T-cell (primary cell): ENCODE results near the gene PET100. TPM values are rescaled to one million over a fixed set of nuclear protein-coding genes. Genes with fewer than 3 reads are reported as not detected.

Experiments used
- ATAC-seq, 4 experiments: fragments of 200-7000 bp in 3 of 4; fragments of 150-1000 bp in 1 of 4; cut with Tn5 transposase; replicated peaks in 1 of 4; 1 replicate in 3 of 4; 2 replicates in 1 of 4; pipeline ENCODE4 v1.10.0; 2021; ENCODE audit warnings: moderate library complexity in 3 of 4, mild to moderate bottlenecking in 2 of 4, moderate number of reproducible peaks in 1 of 4
- CTCF ChIA-PET, 2 donors: fragments of 300-600 bp; sonication (Branson Sonifier 250); formaldehyde crosslinking; loops; one replicate each; lab custom pipeline; 2022; ENCODE audit warnings: antibody characterized with exemption in 2 of 2; lab: Charles Lee
- POLR2A ChIA-PET, 2 donors: fragments of 300-600 bp; sonication (Branson Sonifier 250); formaldehyde crosslinking; loops; one replicate each; lab custom pipeline; 2022; ENCODE audit warnings: antibody characterized with exemption in 2 of 2; lab: Charles Lee
- DNase-seq, 35 experiments: peaks; one replicate each; pipeline versions ENCODE4 v3.0.0 to v3.0.0-alpha.2; 2013 to 2023
- H3K27ac ChIP-seq: one replicate; pipeline ENCODE4 v1.5.1; 2013; ENCODE audit warnings: low read length
- H3K27me3 ChIP-seq, 2 experiments: replicated peaks in 1 of 2; 1 replicate in 1 of 2; 2 replicates in 1 of 2; pipeline versions ENCODE4 v1.6.1 to v1.7.0; 2013; ENCODE audit warnings: low read length in 1 of 2, mixed read lengths in 1 of 2; ENCODE audit not compliant: control insufficient read depth in 2 of 2, insufficient read depth in 2 of 2; ENCODE audit errors: extremely low read depth in 1 of 2
- H3K36me3 ChIP-seq, 2 donors: 1 replicate in 1 of 2; 2 replicates in 1 of 2; pipeline versions ENCODE4 v1.6.1 to v1.7.0; 2013; ENCODE audit warnings: low read length in 1 of 2; ENCODE audit not compliant: control insufficient read depth in 2 of 2, insufficient read depth in 1 of 2; ENCODE audit errors: extremely low read depth in 1 of 2
- H3K4me1 ChIP-seq, 2 experiments: 1 replicate in 1 of 2; 2 replicates in 1 of 2; pipeline versions ENCODE4 v1.6.1 to v1.7.0; 2013; ENCODE audit warnings: low read length in 2 of 2, mixed read lengths in 1 of 2; ENCODE audit not compliant: insufficient read depth in 2 of 2, control insufficient read depth in 1 of 2; ENCODE audit errors: extremely low read depth in 1 of 2
- H3K4me3 ChIP-seq, 2 donors: 1 replicate in 1 of 2; 2 replicates in 1 of 2; pipeline versions ENCODE4 v1.5.1 to v1.7.0; 2013; ENCODE audit warnings: mild to moderate bottlenecking in 2 of 2, low read length in 1 of 2, moderate library complexity in 1 of 2; ENCODE audit not compliant: control insufficient read depth in 1 of 2; ENCODE audit errors: extremely low read depth in 1 of 2
- H3K9me3 ChIP-seq: 2 replicates; pipeline ENCODE4 v1.7.0; 2013
- H3K27ac Mint-ChIP-seq, 2 donors: one replicate each; pipeline ENCODE4 v1.8.0; 2020 to 2021; ENCODE audit warnings: mild to moderate bottlenecking in 2 of 2, mixed read lengths in 2 of 2
- H3K27me3 Mint-ChIP-seq, 2 donors: one replicate each; pipeline ENCODE4 v1.8.0; 2021 to 2022; ENCODE audit warnings: mixed read lengths in 2 of 2
- H3K36me3 Mint-ChIP-seq: one replicate; pipeline ENCODE4 v1.8.0; 2021; ENCODE audit warnings: mixed read lengths
- H3K4me1 Mint-ChIP-seq, 3 donors: one replicate each; pipeline ENCODE4 v1.8.0; 2020 to 2022; ENCODE audit warnings: mixed read lengths in 3 of 3, mild to moderate bottlenecking in 1 of 3
- H3K4me3 Mint-ChIP-seq, 3 donors: one replicate each; pipeline ENCODE4 v1.8.0; 2020 to 2022; ENCODE audit warnings: mild to moderate bottlenecking in 3 of 3, mixed read lengths in 3 of 3, moderate library complexity in 3 of 3
- H3K9me3 Mint-ChIP-seq, 3 donors: one replicate each; pipeline ENCODE4 v1.8.0; 2020 to 2022; ENCODE audit warnings: mixed read lengths in 3 of 3
- WGBS: methylation state at CpG from one replicate; pipeline ENCODE4 v1.1.5; 2013; ENCODE audit warnings: missing lambda C conversion rate; ENCODE audit not compliant: insufficient coverage; 5-methylcytosine and 5-hydroxymethylcytosine counted together
- total RNA-seq, 35 experiments: library from RNA in 6 of 35; stranded (reverse) in 6 of 35; fragments of 120-200 nt in 1 of 35; gene quantifications; one replicate each; pipeline versions ENCODE4 v1.2.1 to v1.2.4 and lab custom pipeline; 2013 to 2026

The PET100 gene
- total RNA-seq, 5 donors from 2014 or later (not counting 1 experiment from before 2014, with no cell fraction given) = 105 to 139 (median 110) TPM

DNA sequence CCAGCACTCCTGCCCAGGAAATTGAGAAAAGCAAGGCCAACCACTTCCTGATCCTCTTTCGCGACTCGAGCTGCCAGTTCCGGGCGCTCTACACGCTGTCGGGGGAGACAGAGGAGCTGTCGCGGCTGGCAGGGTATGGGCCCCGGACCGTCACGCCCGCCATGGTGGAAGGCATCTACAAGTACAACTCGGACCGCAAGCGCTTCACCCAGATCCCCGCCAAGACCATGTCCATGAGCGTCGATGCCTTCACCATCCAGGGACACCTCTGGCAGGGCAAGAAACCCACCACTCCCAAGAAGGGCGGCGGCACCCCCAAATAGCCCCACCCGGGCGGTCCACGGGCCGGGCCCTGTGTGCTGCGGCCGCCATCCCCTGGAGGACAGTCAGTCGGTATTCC lies 11.9 kb upstream of the PET100 start:
- Mint-ChIP-seq H3K4me1 (peaks cover 0 to 8% (median 0%) of the 10 kb centered on the region in 3 donors), H3K9me3 (peaks cover 0 to 5% (median 0%) of the 10 kb centered on the region in 3 donors), H3K36me3 (peaks cover 36% of the 10 kb centered on the region), H3K27ac (no peak overlapping the region), H3K4me3 (no peak overlapping the region), H3K27me3 (no peaks in the 10 kb centered on the region)
- DNase-seq = no peak
- 94% methylated on average over 19 of the region's 28 CpGs for WGBS
- ChIA-PET POLR2A (no interaction called here), CTCF (interaction anchor here in 1 of 2 donors (0.5 kb wide), 1 partner anchor 36 kb away, joined by 3 read pairs; no protein-coding TSS in a partner anchor)
- H3K36me3 ChIP-seq = peaks cover 8 to 39% of the 10 kb centered on the region in 2 donors
- H3K4me3 ChIP-seq = no peak overlapping the region
- no peaks in the 10 kb centered on the region for H3K4me1 ChIP-seq
- H3K27me3 ChIP-seq = no peaks in the 10 kb centered on the region
- no peak for ATAC-seq
- no peaks in the 10 kb centered on the region for H3K9me3 ChIP-seq
- H3K27ac ChIP-seq = no peak overlapping the region

DNA sequence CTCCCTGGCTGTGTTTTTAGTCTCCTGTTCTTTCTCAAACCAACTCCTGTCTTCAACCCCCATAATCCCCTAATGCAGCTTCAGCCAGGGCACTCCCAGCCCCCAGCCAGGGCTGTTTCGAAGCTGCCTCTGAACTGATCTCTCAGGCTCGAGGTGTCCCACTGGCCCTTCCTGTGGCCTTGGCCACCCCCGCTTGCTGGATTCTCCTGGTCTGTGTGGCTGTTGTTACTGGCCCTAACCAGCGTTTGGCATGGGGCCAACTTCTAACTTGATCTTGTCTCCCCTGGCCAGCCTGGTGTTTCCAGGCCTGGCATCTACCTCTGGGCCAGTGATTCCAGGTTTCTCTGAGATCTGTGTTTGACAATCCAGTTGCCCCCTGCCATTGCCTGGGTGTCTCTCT lies 11.2 kb upstream of the PET100 start:
- CTCF ChIA-PET = interaction anchor here in 1 of 2 donors (0.5 kb wide), 1 partner anchor 129 kb away, joined by 3 read pairs; no protein-coding TSS in a partner anchor
- Histone ChIP-seq H3K4me1 (no peaks in the 10 kb centered on the region), H3K27me3 (no peaks in the 10 kb centered on the region), H3K4me3 (no peak overlapping the region), H3K27ac (no peak overlapping the region), H3K9me3 (no peaks in the 10 kb centered on the region), H3K36me3 (peaks cover 8 to 45% of the 10 kb centered on the region in 2 donors)
- H3K27ac Mint-ChIP-seq = no peak overlapping the region
- WGBS = 77% methylated on average over 4 of the region's 4 CpGs
- no peak for ATAC-seq
- H3K9me3 Mint-ChIP-seq = peaks cover 0 to 5% (median 0%) of the 10 kb centered on the region in 3 donors
- no peaks in the 10 kb centered on the region for H3K27me3 Mint-ChIP-seq
- POLR2A ChIA-PET = no interaction called here
- no peak overlapping the region for H3K4me3 Mint-ChIP-seq
- DNase-seq = no peak
- H3K36me3 Mint-ChIP-seq = peaks cover 42% of the 10 kb centered on the region
- H3K4me1 Mint-ChIP-seq = peaks cover 0 to 8% (median 0%) of the 10 kb centered on the region in 3 donors

DNA sequence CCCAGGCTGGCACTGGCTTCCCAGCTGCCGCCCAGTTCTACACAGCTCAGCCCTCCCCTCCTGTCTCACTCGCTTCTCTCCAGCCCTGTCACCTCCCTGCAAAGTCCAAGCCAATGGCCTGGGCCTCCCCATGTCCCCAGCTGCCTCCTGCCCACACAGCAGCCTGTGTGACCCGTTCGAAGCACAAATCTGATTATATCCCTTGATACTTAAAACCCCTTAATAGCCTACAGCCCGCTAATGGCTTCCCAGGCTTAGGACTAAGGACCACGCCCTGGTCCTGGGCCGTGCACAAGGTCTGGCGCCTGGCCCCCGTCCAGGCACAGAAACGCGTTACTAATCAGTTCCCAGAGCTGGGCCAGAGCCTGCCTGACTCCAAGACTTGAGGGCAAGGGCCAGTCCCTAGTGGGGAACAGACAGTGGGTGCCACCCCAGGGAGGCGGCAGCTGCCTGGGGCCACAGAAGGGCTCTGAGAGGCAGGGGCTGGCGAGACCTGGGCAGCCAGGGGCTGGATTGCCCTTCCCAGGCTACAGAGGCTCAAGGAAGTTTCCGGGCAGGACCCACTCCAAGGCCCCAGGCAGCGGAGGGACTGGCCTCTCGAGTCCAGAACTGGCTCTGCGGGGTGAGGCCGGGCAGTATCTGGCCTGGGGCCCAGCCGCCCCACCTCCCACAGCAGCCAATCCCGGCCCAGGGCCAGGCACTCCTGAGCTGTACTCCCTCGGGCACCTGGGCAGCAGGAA lies 10.7 kb upstream of the PET100 start:
- CTCF ChIA-PET = no interaction called here
- H3K27me3 Mint-ChIP-seq = no peaks in the 10 kb centered on the region
- peaks cover 0 to 5% (median 0%) of the 10 kb centered on the region in 3 donors for H3K9me3 Mint-ChIP-seq
- H3K4me1 ChIP-seq = no peaks in the 10 kb centered on the region
- H3K36me3 Mint-ChIP-seq = peaks cover 42% of the 10 kb centered on the region
- no peak overlapping the region for H3K27ac ChIP-seq
- no peaks in the 10 kb centered on the region for H3K9me3 ChIP-seq
- POLR2A ChIA-PET = no interaction called here
- H3K36me3 ChIP-seq = peaks cover 12 to 50% of the 10 kb centered on the region in 2 donors
- ATAC-seq (no peak), DNase-seq (no peak)
- no peak overlapping the region for H3K4me3 ChIP-seq
- H3K27ac Mint-ChIP-seq = no peak overlapping the region
- no peaks in the 10 kb centered on the region for H3K27me3 ChIP-seq
- peaks cover 0 to 8% (median 0%) of the 10 kb centered on the region in 3 donors for H3K4me1 Mint-ChIP-seq
- H3K4me3 Mint-ChIP-seq = peak overlapping the region in 1 of 3 donors; percentile 16
- WGBS = 94% methylated on average over 16 of the region's 21 CpGs

DNA sequence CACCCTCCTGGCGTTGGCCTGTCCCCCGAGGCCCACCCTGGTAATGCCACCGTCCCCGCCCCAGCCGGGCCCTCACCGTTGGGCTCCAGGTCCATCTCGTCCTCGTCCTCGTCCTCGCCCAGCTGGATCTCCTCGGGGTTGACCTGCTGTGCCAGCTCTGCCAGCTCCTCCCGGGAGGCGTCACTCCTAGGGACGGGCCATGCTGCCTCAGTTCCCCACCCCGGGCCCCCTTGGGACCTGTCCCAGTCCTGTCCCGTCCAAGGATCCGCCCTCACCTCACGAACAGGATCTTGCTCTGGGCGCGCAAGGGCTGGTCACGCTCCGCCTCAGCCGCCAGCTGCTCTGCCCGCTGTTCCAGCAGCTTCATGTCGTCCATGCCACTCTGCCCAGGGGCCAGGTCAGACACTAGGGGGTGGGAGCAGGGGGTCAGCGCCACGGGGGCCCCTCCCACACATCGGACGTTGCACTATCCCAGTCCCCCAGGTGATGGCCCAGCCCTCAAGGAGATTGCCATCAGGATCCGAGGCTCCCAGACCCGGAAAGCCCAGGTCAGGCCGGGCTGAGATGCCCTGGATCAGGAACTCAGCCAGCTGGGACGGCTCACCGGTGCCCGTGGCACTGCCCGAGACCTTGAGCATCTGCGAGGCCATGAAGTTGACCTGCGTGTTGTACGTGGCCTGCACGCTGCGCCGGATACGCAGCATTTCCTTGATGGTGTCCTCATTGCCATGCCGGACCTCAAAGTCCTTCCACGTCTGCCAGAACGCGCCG lies 9.7 kb upstream of the PET100 start:
- Mint-ChIP-seq H3K36me3 (peaks cover 42% of the 10 kb centered on the region), H3K4me3 (no peak overlapping the region), H3K27ac (no peak overlapping the region), H3K27me3 (no peaks in the 10 kb centered on the region), H3K9me3 (peaks cover 0 to 5% (median 0%) of the 10 kb centered on the region in 3 donors), H3K4me1 (peaks cover 0 to 8% (median 0%) of the 10 kb centered on the region in 3 donors)
- Histone ChIP-seq H3K27ac (no peak overlapping the region), H3K27me3 (no peaks in the 10 kb centered on the region), H3K9me3 (no peaks in the 10 kb centered on the region), H3K4me1 (no peaks in the 10 kb centered on the region), H3K36me3 (peaks cover 14 to 59% of the 10 kb centered on the region in 2 donors), H3K4me3 (no peak overlapping the region)
- POLR2A ChIA-PET = no interaction called here
- peak in 1 of 4 experiments; percentile 19 for ATAC-seq
- CTCF ChIA-PET = interaction anchor here in 1 of 2 donors (0.6 kb wide), 1 partner anchor 257 kb away, joined by 3 read pairs; no protein-coding TSS in a partner anchor
- no peak for DNase-seq
- 97% methylated on average over 43 of the region's 48 CpGs for WGBS

DNA sequence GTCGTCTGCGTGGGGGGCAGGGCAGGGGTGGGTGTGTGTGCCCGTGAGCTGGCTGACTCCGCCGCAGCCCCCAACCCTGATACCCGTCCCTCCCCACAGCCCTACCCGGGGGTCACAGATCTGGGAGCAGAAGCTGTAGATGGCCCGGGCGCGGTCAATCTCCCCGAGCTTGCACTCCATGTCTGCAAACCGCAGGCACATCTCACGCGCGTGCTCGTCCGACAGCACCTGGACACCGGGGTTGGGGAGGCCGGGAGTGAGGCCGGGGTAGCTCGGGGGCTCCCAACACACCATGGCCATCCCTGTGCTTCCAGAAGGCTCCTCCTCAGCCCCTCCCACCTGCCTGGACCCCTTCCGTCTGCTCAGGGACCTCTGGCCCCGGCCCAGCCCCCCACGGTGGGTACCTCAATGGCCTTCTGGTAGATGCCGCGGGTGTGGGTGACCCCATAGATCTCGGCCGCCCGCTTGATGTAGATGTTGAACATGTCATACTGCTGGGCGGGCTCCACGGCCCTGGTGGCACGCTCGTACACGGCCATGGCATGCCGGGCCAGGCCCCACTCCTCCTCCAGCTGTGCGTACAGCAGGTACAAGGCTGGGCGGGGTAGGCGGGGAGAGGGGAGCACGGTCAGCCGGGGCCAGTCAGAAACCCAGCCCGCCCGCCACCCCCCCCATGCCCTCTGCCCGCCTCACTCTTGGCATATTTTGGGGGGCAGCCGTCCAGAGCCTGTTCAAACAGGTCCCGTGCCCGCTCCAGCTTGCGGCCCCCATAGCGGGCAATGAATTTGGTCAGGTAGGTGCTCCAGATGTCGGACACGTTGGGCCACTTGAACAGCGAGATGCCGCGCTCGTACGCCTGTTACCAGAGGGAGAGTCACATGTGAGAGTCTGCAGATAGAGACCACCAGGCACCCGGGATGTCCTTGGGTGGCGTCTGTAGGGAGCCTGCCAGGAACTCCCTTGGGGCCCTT lies 8.9 kb upstream of the PET100 start:
- H3K27ac ChIP-seq = no peak overlapping the region
- H3K27me3 Mint-ChIP-seq = no peaks in the 10 kb centered on the region
- ChIA-PET CTCF (no interaction called here), POLR2A (interaction anchor here in 1 of 2 donors (0.6 kb wide), 1 partner anchor 15 kb away, joined by 7 read pairs; no protein-coding TSS in a partner anchor)
- peaks cover 42% of the 10 kb centered on the region for H3K36me3 Mint-ChIP-seq
- 95% methylated on average over 39 of the region's 57 CpGs for WGBS
- H3K36me3 ChIP-seq = peaks cover 16 to 66% of the 10 kb centered on the region in 2 donors
- ATAC-seq (no peak), DNase-seq (no peak)
- no peak overlapping the region for H3K27ac Mint-ChIP-seq
- H3K9me3 ChIP-seq = no peaks in the 10 kb centered on the region
- no peak overlapping the region for H3K4me3 Mint-ChIP-seq
- peaks cover 0 to 5% (median 0%) of the 10 kb centered on the region in 3 donors for H3K9me3 Mint-ChIP-seq
- no peak overlapping the region for H3K4me3 ChIP-seq
- H3K27me3 ChIP-seq = no peaks in the 10 kb centered on the region
- peaks cover 0 to 8% (median 0%) of the 10 kb centered on the region in 3 donors for H3K4me1 Mint-ChIP-seq
- H3K4me1 ChIP-seq = no peaks in the 10 kb centered on the region
